Caco-2 (cell line): Measurements from ENCODE around the gene C5AR1. TPM values are rescaled to one million over a fixed set of nuclear protein-coding genes. Genes with fewer than 3 reads are reported as not detected.

Experiments used
- BruUV-seq: library from RNA; stranded (reverse); fragments of 400-500 nt; replicated peaks from 2 replicates; lab custom pipeline; 2021; lab: Mats Ljungman, UMichigan
- CTCF ChIA-PET: fragments of 300-600 bp; sonication (Branson Sonifier 250); formaldehyde crosslinking; loops from one replicate; lab custom pipeline; 2022; ENCODE audit warnings: antibody characterized with exemption; lab: Charles Lee
- POLR2A ChIA-PET: fragments of 300-600 bp; sonication (Branson Sonifier 250); formaldehyde crosslinking; loops from one replicate; lab custom pipeline; 2022; ENCODE audit warnings: antibody characterized with exemption; lab: Charles Lee
- DNase-seq, 2 experiments: peaks; one replicate each; pipeline versions ENCODE4 v3.0.0 to v3.0.0-alpha.2; 2020 to 2022
- H3K27me3 ChIP-seq: replicated peaks from 2 replicates; pipeline ENCODE4 v1.6.0; 2011; ENCODE audit warnings: low read length; ENCODE audit not compliant: control insufficient read depth, insufficient read depth
- H3K36me3 ChIP-seq: 2 replicates; pipeline ENCODE4 v1.5.1; 2011; ENCODE audit warnings: low read length; ENCODE audit not compliant: control insufficient read depth, insufficient read depth
- H3K4me1 ChIP-seq: fragments of 250-450 bp; sonication (Bioruptor Pico); 2 replicates; pipeline ENCODE4 v1.5.1; 2020; ENCODE audit warnings: mild to moderate bottlenecking
- H3K4me3 ChIP-seq: 2 replicates; pipeline ENCODE4 v1.5.1; 2011; ENCODE audit warnings: low read depth, mild to moderate bottlenecking, control low read depth, low read length
- H3K9me3 ChIP-seq: fragments of 250-450 bp; sonication (Bioruptor Pico); 2 replicates; pipeline ENCODE4 v1.5.1; 2020; ENCODE audit warnings: mild to moderate bottlenecking, moderate library complexity
- H3K27ac Mint-ChIP-seq: one replicate; pipeline ENCODE4 v1.8.0; 2022; ENCODE audit warnings: mixed read lengths; ENCODE audit not compliant: unreplicated experiment
- H3K27me3 Mint-ChIP-seq: one replicate; pipeline ENCODE4 v1.8.0; 2022; ENCODE audit warnings: mixed read lengths; ENCODE audit not compliant: insufficient read depth, unreplicated experiment
- H3K36me3 Mint-ChIP-seq: one replicate; pipeline ENCODE4 v1.8.0; 2022; ENCODE audit warnings: mild to moderate bottlenecking, mixed read lengths; ENCODE audit not compliant: insufficient read depth, unreplicated experiment
- H3K4me1 Mint-ChIP-seq: one replicate; pipeline ENCODE4 v1.8.0; 2022; ENCODE audit warnings: low read depth, mixed read lengths; ENCODE audit not compliant: unreplicated experiment
- H3K4me3 Mint-ChIP-seq: one replicate; pipeline ENCODE4 v1.8.0; 2022; ENCODE audit warnings: mild to moderate bottlenecking, moderate library complexity, mixed read lengths; ENCODE audit not compliant: unreplicated experiment
- H3K9me3 Mint-ChIP-seq: one replicate; pipeline ENCODE4 v1.8.0; 2022; ENCODE audit warnings: mixed read lengths; ENCODE audit not compliant: unreplicated experiment
- CTCF ChIP-seq, 2 experiments: fragments of 200-600 bp in 1 of 2; IDR thresholded peaks; 1 replicate in 1 of 2; 2 replicates in 1 of 2; pipeline versions ENCODE4 v1.5.1 to v1.8.0; 2011 to 2022; ENCODE audit warnings: antibody characterized with exemption in 1 of 2, control low read depth in 1 of 2, inconsistent platforms in 1 of 2, low read depth in 1 of 2, low read length in 1 of 2, mild to moderate bottlenecking in 1 of 2, moderate library complexity in 1 of 2; ENCODE audit not compliant: insufficient read depth in 1 of 2, severe bottlenecking in 1 of 2, unreplicated experiment in 1 of 2
- intact Hi-C: fragments of 100-400 bp; cut with micrococcal nuclease; formaldehyde crosslinking; loops from one replicate; pipeline ENCODE4 v1.10.0; 2022; ENCODE audit not compliant: unreplicated experiment
- total RNA-seq: library from RNA; stranded (reverse); gene quantifications from 2 replicates; pipeline ENCODE4 v1.2.3, GENCODE V29; 2022

Gene C5AR1
- total RNA-seq, 1 experiment from 2014 or later, result 0.48 TPM

GRCh38 chr19:47274071-47274890, 35.4 kb upstream of the C5AR1 start, which contains the start of gene INAFM1:
Gene INAFM1 (plus strand): TSS chr19:47274885. CDS start chr19:47274920, 35 bp downstream.
- Mint-ChIP-seq H3K36me3 (peaks cover 69% of the 10 kb centered on the region), H3K4me3 (peak within 1 kb of the TSS; percentile 93), H3K9me3 (no peaks in the 10 kb centered on the region), H3K27me3 (no peaks in the 10 kb centered on the region), H3K4me1 (peaks cover 20% of the 10 kb centered on the region), H3K27ac (peak within 1 kb of the TSS; percentile 94)
- Histone ChIP-seq H3K4me3 (peak within 1 kb of the TSS; percentile 77), H3K27me3 (no peaks in the 10 kb centered on the region), H3K4me1 (peaks cover 9% of the 10 kb centered on the region; the same call in 1 of the 2 replicates), H3K9me3 (no peaks in the 10 kb centered on the region), H3K36me3 (peaks cover 2% of the 10 kb centered on the region)
- DNase-seq, result peak; percentile 98 to 99
- intact Hi-C loops, result no loop called here
- no TSS peak for BruUV-seq
- CTCF ChIA-PET, result interaction anchor here (0.6 to 2.0 kb wide), 14 partner anchors 17 to 242 kb away, joined by 3 to 22 read pairs (median 4); partner anchors contain the start of genes CCDC9 and DHX34
- TF ChIP-seq CTCF (IDR thresholded peaks at IDR 0.05; ENCODE audit: insufficient read depth in 1 of 2, low read depth in 1 of 2, low read length in 1 of 2, severe bottlenecking in 1 of 2, unreplicated experiment in 1 of 2), result no peak
- POLR2A ChIA-PET, result interaction anchor here (0.5 to 2.0 kb wide), 20 partner anchors 13 to 1219 kb away, joined by 3 to 71 read pairs (median 5); partner anchors contain the start of genes CCDC9, DHX34, SAE1 and SULT2A1

GRCh38 chr19:47274891-47275761, 34.5 kb upstream of the C5AR1 start:
- CTCF ChIA-PET, result interaction anchor here (0.7 to 2.0 kb wide), 7 partner anchors 10 to 153 kb away, joined by 3 to 22 read pairs (median 3); partner anchors contain the start of genes CCDC9 and DHX34
- Mint-ChIP-seq H3K27me3 (no peaks in the 10 kb centered on the region), H3K27ac (peak overlapping the region; percentile 56), H3K36me3 (peaks cover 67% of the 10 kb centered on the region), H3K4me3 (peak overlapping the region; percentile 93), H3K4me1 (peaks cover 20% of the 10 kb centered on the region), H3K9me3 (no peaks in the 10 kb centered on the region)
- TF ChIP-seq CTCF (IDR thresholded peaks at IDR 0.05; ENCODE audit: insufficient read depth in 1 of 2, low read depth in 1 of 2, low read length in 1 of 2, severe bottlenecking in 1 of 2, unreplicated experiment in 1 of 2), result no peak
- Histone ChIP-seq H3K4me1 (peaks cover 9% of the 10 kb centered on the region; the same call in 1 of the 2 replicates), H3K9me3 (no peaks in the 10 kb centered on the region), H3K4me3 (peak overlapping the region; percentile 65), H3K36me3 (peaks cover 2% of the 10 kb centered on the region), H3K27me3 (no peaks in the 10 kb centered on the region)
- BruUV-seq, result no TSS peak
- intact Hi-C loops, result no loop called here
- POLR2A ChIA-PET, result interaction anchor here (0.7 to 2.0 kb wide), 7 partner anchors 14 to 349 kb away, joined by 3 to 71 read pairs (median 8); partner anchors contain the start of genes CCDC9 and DHX34
- DNase-seq, result peak in 1 of 2 experiments; percentile 46
